SK-N-SH (cell line): ENCODE measurements around the gene U2AF1L4. TPM values are rescaled to one million over a fixed set of nuclear protein-coding genes. Genes with fewer than 3 reads are reported as not detected.

ENCODE experiments used
- CTCF ChIA-PET: fragments of 300-600, 350-600 bp; formaldehyde crosslinking; extraction: SDS; loops from one replicate; lab custom pipeline; 2021; lab: Yijun Ruan, JAX
- POLR2A ChIA-PET: fragments of 350-600 bp; sonication (Branson Sonifier 250); formaldehyde crosslinking; extraction: SDS; loops from one replicate; lab custom pipeline; 2020; ENCODE audit warnings: antibody characterized with exemption, inconsistent platforms; lab: Yijun Ruan, JAX
- DNase-seq: peaks from one replicate; pipeline ENCODE4 v3.0.0; 2012
- H2AFZ ChIP-seq: fragments of 200-600 bp; sonication (generic); 2 replicates; pipeline ENCODE4 v1.8.1; 2016; ENCODE audit warnings: antibody characterized with exemption, mild to moderate bottlenecking, low read depth
- H3F3A ChIP-seq: fragments of 200-600 bp; sonication (generic); replicated peaks from 2 replicates; pipeline ENCODE3; 2016; ENCODE audit warnings: antibody characterized with exemption, mild to moderate bottlenecking; ENCODE audit not compliant: insufficient read depth
- H3K27ac ChIP-seq, 2 experiments: fragments of 200-500 bp in 1 of 2; fragments of 200-600 bp in 1 of 2; sonication (Bioruptor generic) in 1 of 2; sonication (generic), shearing (Covaris generic) in 1 of 2; 2 replicates each; pipeline versions ENCODE4 v1.5.1 to v1.6.1; 2014 to 2016; ENCODE audit warnings: low read depth in 2 of 2, inconsistent platforms in 1 of 2, low read length in 1 of 2, mild to moderate bottlenecking in 1 of 2, mixed read lengths in 1 of 2
- H3K27me3 ChIP-seq: fragments of 200-600 bp; sonication (generic), shearing (Covaris generic); 2 replicates; pipeline ENCODE4 v1.6.1; 2016; ENCODE audit warnings: mixed run types; ENCODE audit not compliant: insufficient read depth
- H3K36me3 ChIP-seq, 2 experiments: fragments of 200-500 bp in 1 of 2; fragments of 200-600 bp in 1 of 2; sonication (Bioruptor generic) in 1 of 2; sonication (generic) in 1 of 2; replicated peaks in 1 of 2; 2 replicates each; pipeline versions ENCODE3 to v1.5.1; 2014 to 2016; ENCODE audit warnings: low read length in 1 of 2, mild to moderate bottlenecking in 1 of 2; ENCODE audit not compliant: insufficient read depth in 2 of 2, control insufficient read depth in 1 of 2
- H3K4me1 ChIP-seq, 2 experiments: fragments of 200-500 bp in 1 of 2; fragments of 200-600 bp in 1 of 2; sonication (Bioruptor generic) in 1 of 2; sonication (generic), shearing (Covaris generic) in 1 of 2; 2 replicates each; pipeline versions ENCODE4 v1.5.1 to v1.6.1; 2014 to 2016; ENCODE audit warnings: low read depth in 1 of 2, low read length in 1 of 2, mixed run types in 1 of 2; ENCODE audit not compliant: insufficient read depth in 2 of 2, control insufficient read depth in 1 of 2
- H3K4me2 ChIP-seq: fragments of 200-600 bp; sonication (generic), shearing (Covaris generic); 2 replicates; pipeline ENCODE4 v1.6.1; 2017; ENCODE audit warnings: mixed run types
- H3K4me3 ChIP-seq, 2 experiments: fragments of 200-500 bp in 1 of 2; fragments of 200-600 bp in 1 of 2; sonication (Bioruptor generic) in 1 of 2; sonication (generic), shearing (Covaris generic) in 1 of 2; 2 replicates each; pipeline versions ENCODE4 v1.5.1 to v1.8.1; 2014 to 2016; ENCODE audit warnings: low read depth in 2 of 2, inconsistent platforms in 1 of 2, low read length in 1 of 2, mild to moderate bottlenecking in 1 of 2, mixed read lengths in 1 of 2, moderate library complexity in 1 of 2
- H3K79me2 ChIP-seq: fragments of 200-600 bp; sonication (generic); 2 replicates; pipeline ENCODE4 v1.8.1; 2017; ENCODE audit warnings: mild to moderate bottlenecking; ENCODE audit not compliant: insufficient read depth
- H3K9ac ChIP-seq: fragments of 200-600 bp; sonication (generic); 2 replicates; pipeline ENCODE4 v1.6.1; 2017; ENCODE audit warnings: mixed run types
- H3K9me2 ChIP-seq: fragments of 200-600 bp; sonication (generic); 2 replicates; pipeline ENCODE4 v1.6.1; 2017; ENCODE audit warnings: mixed run types
- H3K9me3 ChIP-seq: fragments of 200-600 bp; sonication (generic); 2 replicates; pipeline ENCODE4 v1.6.1; 2017; ENCODE audit warnings: mixed run types, mild to moderate bottlenecking, moderate library complexity
- H4K20me1 ChIP-seq: fragments of 200-600 bp; sonication (generic); 2 replicates; pipeline ENCODE4 v1.6.1; 2017; ENCODE audit warnings: mild to moderate bottlenecking, mixed run types; ENCODE audit not compliant: insufficient read depth
- CHD2 ChIP-seq: fragments of 150-350 bp; IDR thresholded peaks from 2 replicates; pipeline ENCODE4 v1.6.1; 2018; ENCODE audit warnings: low read length; ENCODE audit not compliant: partially characterized antibody
- CTCF ChIP-seq: fragments of 200-600 bp; sonication (generic); IDR thresholded peaks from 2 replicates; pipeline ENCODE4 v1.6.1; 2017; ENCODE audit warnings: antibody characterized with exemption, mild to moderate bottlenecking, moderate library complexity
- ELF1 ChIP-seq: IDR thresholded peaks from 2 replicates; pipeline ENCODE4 v1.4.0; 2012
- FOSL2 ChIP-seq: IDR thresholded peaks from 2 replicates; pipeline ENCODE4 v1.4.0; 2012; ENCODE audit warnings: low read depth, mild to moderate bottlenecking, moderate library complexity, borderline replicate concordance
- IRF3 ChIP-seq: fragments of 150-350 bp; IDR thresholded peaks from 2 replicates; pipeline ENCODE4 v1.6.1; 2016; ENCODE audit warnings: mild to moderate bottlenecking, low read depth, low read length
- MAX ChIP-seq: IDR thresholded peaks from 2 replicates; pipeline ENCODE4 v1.4.0; 2012; ENCODE audit warnings: low read depth
- MEF2A ChIP-seq: IDR thresholded peaks from 2 replicates; pipeline ENCODE4 v1.4.0; 2012; ENCODE audit warnings: low read depth, borderline replicate concordance
- MXI1 ChIP-seq: IDR thresholded peaks from 2 replicates; pipeline ENCODE4 v1.6.1; 2012; ENCODE audit warnings: mild to moderate bottlenecking, low read depth, low read length, improper control_type of control experiment
- NRF1 ChIP-seq: IDR thresholded peaks from 2 replicates; pipeline ENCODE4 v1.6.1; 2012; ENCODE audit warnings: low read depth, mild to moderate bottlenecking, low read length
- RFX5 ChIP-seq: IDR thresholded peaks from 2 replicates; pipeline ENCODE4 v1.6.1; 2012; ENCODE audit warnings: mild to moderate bottlenecking, improper control_type of control experiment, low read length
- RXRA ChIP-seq: IDR thresholded peaks from 2 replicates; pipeline ENCODE4 v1.4.0; 2012; ENCODE audit warnings: low read depth, mild to moderate bottlenecking, borderline replicate concordance
- SIN3A ChIP-seq: IDR thresholded peaks from 2 replicates; pipeline ENCODE4 v1.6.1; 2012; ENCODE audit warnings: low read depth, mild to moderate bottlenecking, low read length, moderate library complexity, borderline replicate concordance
- SMC3 ChIP-seq: IDR thresholded peaks from 2 replicates; pipeline ENCODE4 v1.6.1; 2012; ENCODE audit warnings: low read depth, low read length, improper control_type of control experiment
- TAF1 ChIP-seq: IDR thresholded peaks from 2 replicates; pipeline ENCODE4 v1.6.1; 2012; ENCODE audit warnings: low read depth, mild to moderate bottlenecking, low read length, moderate library complexity, borderline replicate concordance
- TCF12 ChIP-seq: IDR thresholded peaks from 2 replicates; pipeline ENCODE4 v1.4.0; 2012
- TEAD4 ChIP-seq: IDR thresholded peaks from 2 replicates; pipeline ENCODE4 v1.4.0; 2012; ENCODE audit warnings: mild to moderate bottlenecking, borderline replicate concordance; ENCODE audit not compliant: insufficient read depth
- USF1 ChIP-seq: IDR thresholded peaks from 2 replicates; pipeline ENCODE4 v1.4.0; 2012; ENCODE audit warnings: low read depth, borderline replicate concordance
- USF2 ChIP-seq: fragments of 150-350 bp; IDR thresholded peaks from 2 replicates; pipeline ENCODE4 v1.6.1; 2017; ENCODE audit warnings: antibody characterized with exemption, low read length, low read depth, borderline replicate concordance
- YY1 ChIP-seq: IDR thresholded peaks from 2 replicates; pipeline ENCODE4 v1.4.0; 2012; ENCODE audit warnings: low read depth, mild to moderate bottlenecking
- ZBTB33 ChIP-seq: IDR thresholded peaks from 2 replicates; pipeline ENCODE4 v1.4.0; 2012; ENCODE audit warnings: low read depth, borderline replicate concordance
- WGBS: methylation state at CpG from one replicate; pipeline ENCODE4 v1.1.6; 2017; ENCODE audit warnings: low lambda C conversion rate; 5-methylcytosine and 5-hydroxymethylcytosine counted together
- polyA plus RNA-seq, 3 experiments: library from polyadenylated mRNA; depleted of rRNA; stranded (reverse); fragments of >200 nt; gene quantifications; 2 replicates each; pipeline ENCODE4 v1.2.3, GENCODE V29; 2012

The U2AF1L4 gene
- polyA plus RNA-seq, 1 of the 3 experiments (the other 2 are of a cell fraction): 25.9 TPM

- no peak for TF ChIP-seq USF1
- TF ChIP-seq NRF1: 0 out of 2 replicates have a peak, but pooled peaks have one; percentile 5
- peak; percentile 88; the same call in 1 of the 2 replicates for TF ChIP-seq ELF1
- TF ChIP-seq YY1: peak; percentile 68
- TF ChIP-seq IRF3: no peak
- TF ChIP-seq CHD2: no peak
- no peak for TF ChIP-seq RXRA
- no peak for TF ChIP-seq USF2
- no peak for TF ChIP-seq FOSL2
- TF ChIP-seq, all 33 proteins: peak for 3
Observed at GRCh38 chr19:35717665-35718344, 27.4 kb downstream of the U2AF1L4 start, which contains the start of gene KMT2B (continued).

GRCh38 chr19:35716801-35717664 lies 28.2 kb downstream of the U2AF1L4 start:
- Histone ChIP-seq H3K4me2 (peak overlapping the region; percentile 97), H3K9ac (peak overlapping the region; percentile 65), H3K4me3 (peak overlapping the region; percentile 80 to 91), H3K36me3 (peaks cover 6 to 18% of the 10 kb centered on the region in 2 experiments), H4K20me1 (peaks cover 22% of the 10 kb centered on the region), H2AFZ (peak overlapping the region; percentile 86), H3F3A (peaks cover 6% of the 10 kb centered on the region), H3K9me3 (no peaks in the 10 kb centered on the region), H3K79me2 (peaks cover 28% of the 10 kb centered on the region), H3K27ac (peak overlapping the region; percentile 62 to 95), H3K4me1 (peaks cover 5 to 24% of the 10 kb centered on the region in 2 experiments; a peak in 3 of 4 replicates), H3K9me2 (no peaks in the 10 kb centered on the region), H3K27me3 (no peaks in the 10 kb centered on the region)
- ChIA-PET CTCF (interaction anchor here (1.1 to 1.8 kb wide), 3 partner anchors 12 to 24 kb away, joined by 3 to 14 read pairs (median 11); no protein-coding TSS in a partner anchor), POLR2A (no interaction called here)
- peak; percentile 98 for DNase-seq
- under 1% methylated on average over 36 of the region's 77 CpGs for WGBS
- TF ChIP-seq TEAD4 (no peak), SIN3A (no peak), CTCF (peak; percentile 98), YY1 (peak; percentile 55), TAF1 (0 out of 2 replicates have a peak, but pooled peaks have one; percentile 19), USF1 (no peak), RFX5 (no peak), MEF2A (no peak), MXI1 (peak; percentile 75), TCF12 (no peak), FOSL2 (no peak), NRF1 (no peak), SMC3 (peak; percentile 78), CHD2 (peak; percentile 89), MAX (no peak; the same call in 1 of the 2 replicates), ZBTB33 (no peak)
